GM12891 (cell line): ENCODE data around the gene DHX58.

Experiments
- POLR2A ChIP-seq: IDR thresholded peaks from 2 replicates; pipeline ENCODE4 v1.6.1; 2011; ENCODE audit warnings: low read depth, low read length, control low read depth
- POLR2AphosphoS5 ChIP-seq: IDR thresholded peaks from 2 replicates; pipeline ENCODE4 v1.6.1; 2011; ENCODE audit warnings: low read depth, low read length, control low read depth
- SPI1 ChIP-seq: IDR thresholded peaks from 2 replicates; pipeline ENCODE4 v1.6.1; 2011; ENCODE audit warnings: low read depth, low read length, control low read depth
- TAF1 ChIP-seq: IDR thresholded peaks from 2 replicates; pipeline ENCODE4 v1.6.1; 2011; ENCODE audit warnings: low read depth, low read length, control low read depth

- TF ChIP-seq POLR2A (no peak), POLR2AphosphoS5 (no peak), TAF1 (no peak), SPI1 (no peak)
Observed at GRCh38 chr17:42138749-42139492, 26.4 kb upstream of the DHX58 start.
